SK-N-SH treated with all-trans-retinoic acid at 6 μM for 48 hours (cell line): ENCODE results near the gene ELMO1.

Experiments
- PPARA ChIP-seq: fragments of 250-450 bp; sonication (Bioruptor Pico); IDR thresholded peaks from 2 replicates; pipeline ENCODE4 v1.5.0; 2020; ENCODE audit warnings: mild to moderate bottlenecking, borderline replicate concordance
- ZFP3 ChIP-seq: fragments of 250-450 bp; sonication (Bioruptor Pico); IDR thresholded peaks from 2 replicates; pipeline ENCODE4 v1.5.0; 2020; ENCODE audit warnings: mild to moderate bottlenecking, moderate library complexity
- ZFP30 ChIP-seq: fragments of 450-650 bp; formaldehyde crosslinking; IDR thresholded peaks from 2 replicates; pipeline ENCODE4 v1.5.0; 2022; ENCODE audit warnings: mild to moderate bottlenecking, moderate library complexity
- TF ChIP-seq, protein P1 (sequence below): fragments of 250-450 bp; sonication (Bioruptor Pico); IDR thresholded peaks from 2 replicates; pipeline ENCODE4 v1.5.1; 2020; ENCODE audit warnings: low read depth, mild to moderate bottlenecking, moderate library complexity

DNA sequence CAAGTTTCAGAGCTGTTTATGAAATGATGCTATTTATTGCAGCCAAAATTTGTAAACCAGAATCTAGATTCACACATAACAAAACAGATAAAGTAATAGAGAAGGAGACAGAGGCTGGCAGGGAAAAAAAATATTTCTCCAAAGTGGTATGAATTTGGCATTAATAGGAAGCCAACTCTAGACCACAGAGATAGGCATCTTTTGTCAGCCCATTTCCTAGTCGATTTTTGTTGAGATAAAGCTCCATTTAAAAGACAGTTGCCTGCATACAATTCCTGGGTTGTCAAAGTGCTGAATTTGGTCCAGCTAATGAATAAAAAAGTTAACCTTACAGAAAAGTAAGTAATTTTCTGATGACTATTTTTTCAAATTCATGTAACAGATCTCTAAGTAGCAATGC lies 219.3 kb downstream of the ELMO1 start:
- no peak for TF ChIP-seq ZFP30 (CRISPR knock-in tag)
- TF ChIP-seq PPARA (CRISPR knock-in tag): no peak
- TF ChIP-seq, protein P1, sequence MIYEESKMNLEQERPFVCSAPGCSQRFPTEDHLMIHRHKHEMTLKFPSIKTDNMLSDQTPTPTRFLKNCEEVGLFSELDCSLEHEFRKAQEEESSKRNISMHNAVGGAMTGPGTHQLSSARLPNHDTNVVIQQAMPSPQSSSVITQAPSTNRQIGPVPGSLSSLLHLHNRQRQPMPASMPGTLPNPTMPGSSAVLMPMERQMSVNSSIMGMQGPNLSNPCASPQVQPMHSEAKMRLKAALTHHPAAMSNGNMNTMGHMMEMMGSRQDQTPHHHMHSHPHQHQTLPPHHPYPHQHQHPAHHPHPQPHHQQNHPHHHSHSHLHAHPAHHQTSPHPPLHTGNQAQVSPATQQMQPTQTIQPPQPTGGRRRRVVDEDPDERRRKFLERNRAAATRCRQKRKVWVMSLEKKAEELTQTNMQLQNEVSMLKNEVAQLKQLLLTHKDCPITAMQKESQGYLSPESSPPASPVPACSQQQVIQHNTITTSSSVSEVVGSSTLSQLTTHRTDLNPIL (CRISPR knock-in tag): no peak
- TF ChIP-seq ZFP3 (CRISPR knock-in tag): no peak
